Uterus (tissue), 2 donors: ENCODE data around the gene TSPAN18.

ENCODE experiments used
- POLR2A ChIP-seq, 2 donors: fragments of 450-650 bp; IDR thresholded peaks; one replicate each; pipeline ENCODE4 v1.6.1; 2016; ENCODE audit warnings: antibody characterized with exemption in 2 of 2, mild to moderate bottlenecking in 1 of 2, moderate library complexity in 1 of 2
- TF ChIP-seq, protein P1 (sequence below), 4 experiments: fragments of 200-600 bp in 2 of 4; fragments of 450-650 bp in 2 of 4; sonication (generic) in 2 of 4; IDR thresholded peaks; one replicate each; pipeline ENCODE4 v1.5.1; 2016 to 2019; ENCODE audit warnings: antibody characterized with exemption in 4 of 4, mild to moderate bottlenecking in 2 of 4, moderate library complexity in 1 of 4

DNA sequence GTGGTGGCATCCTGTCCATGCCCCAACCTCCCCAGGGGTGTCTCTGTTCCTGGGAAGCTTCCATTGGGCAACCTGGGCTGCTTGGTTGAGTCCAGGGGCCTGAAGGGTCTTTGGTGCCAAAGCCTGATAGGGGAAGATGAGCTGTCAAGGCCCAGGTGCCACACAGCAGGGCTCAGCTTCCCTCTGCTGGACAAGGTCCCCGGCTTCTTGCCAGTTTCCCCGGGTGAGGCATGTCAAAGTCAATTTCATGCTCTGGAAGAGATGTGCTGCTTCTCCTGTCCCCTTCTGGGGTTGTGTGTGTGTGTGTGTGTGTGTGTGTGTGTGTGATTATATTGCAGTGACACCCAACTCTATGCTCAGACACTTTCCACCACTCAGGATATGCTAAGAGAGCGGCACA is 197.0 kb downstream of the TSPAN18 start:
- TF ChIP-seq POLR2A (IDR thresholded peaks at IDR 0.05), result no peak
- TF ChIP-seq, protein P1, sequence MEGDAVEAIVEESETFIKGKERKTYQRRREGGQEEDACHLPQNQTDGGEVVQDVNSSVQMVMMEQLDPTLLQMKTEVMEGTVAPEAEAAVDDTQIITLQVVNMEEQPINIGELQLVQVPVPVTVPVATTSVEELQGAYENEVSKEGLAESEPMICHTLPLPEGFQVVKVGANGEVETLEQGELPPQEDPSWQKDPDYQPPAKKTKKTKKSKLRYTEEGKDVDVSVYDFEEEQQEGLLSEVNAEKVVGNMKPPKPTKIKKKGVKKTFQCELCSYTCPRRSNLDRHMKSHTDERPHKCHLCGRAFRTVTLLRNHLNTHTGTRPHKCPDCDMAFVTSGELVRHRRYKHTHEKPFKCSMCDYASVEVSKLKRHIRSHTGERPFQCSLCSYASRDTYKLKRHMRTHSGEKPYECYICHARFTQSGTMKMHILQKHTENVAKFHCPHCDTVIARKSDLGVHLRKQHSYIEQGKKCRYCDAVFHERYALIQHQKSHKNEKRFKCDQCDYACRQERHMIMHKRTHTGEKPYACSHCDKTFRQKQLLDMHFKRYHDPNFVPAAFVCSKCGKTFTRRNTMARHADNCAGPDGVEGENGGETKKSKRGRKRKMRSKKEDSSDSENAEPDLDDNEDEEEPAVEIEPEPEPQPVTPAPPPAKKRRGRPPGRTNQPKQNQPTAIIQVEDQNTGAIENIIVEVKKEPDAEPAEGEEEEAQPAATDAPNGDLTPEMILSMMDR (IDR thresholded peaks at IDR 0.05), result no peak
